ENCODE data around the gene AGAP5.

- TF ChIP-seq CTCF (IDR thresholded peaks at IDR 0.05) (peak; percentile 28; the same call in 1 of the 2 replicates), YY1 (IDR thresholded peaks at IDR 0.05; ENCODE audit: low read depth) (no peak)
These were observed 44.2 kb downstream of the AGAP5 start for GRCh38 chr10:73653701-73654100.
